ENCODE data around the gene NPIPA5. TPM values are rescaled to one million over a fixed set of nuclear protein-coding genes. Genes with fewer than 3 reads are reported as not detected.
"Not testable (repeated sequence)": the region's sequence is repeated elsewhere in the genome, so short reads cannot be mapped to it uniquely, and the experiment has no call there.

The NPIPA5 gene
- total and polyA plus RNA-seq, 5 experiments from 2014 or later = 0.29 to 32.4 (median 14.6) TPM; not detected in 1

DNA sequence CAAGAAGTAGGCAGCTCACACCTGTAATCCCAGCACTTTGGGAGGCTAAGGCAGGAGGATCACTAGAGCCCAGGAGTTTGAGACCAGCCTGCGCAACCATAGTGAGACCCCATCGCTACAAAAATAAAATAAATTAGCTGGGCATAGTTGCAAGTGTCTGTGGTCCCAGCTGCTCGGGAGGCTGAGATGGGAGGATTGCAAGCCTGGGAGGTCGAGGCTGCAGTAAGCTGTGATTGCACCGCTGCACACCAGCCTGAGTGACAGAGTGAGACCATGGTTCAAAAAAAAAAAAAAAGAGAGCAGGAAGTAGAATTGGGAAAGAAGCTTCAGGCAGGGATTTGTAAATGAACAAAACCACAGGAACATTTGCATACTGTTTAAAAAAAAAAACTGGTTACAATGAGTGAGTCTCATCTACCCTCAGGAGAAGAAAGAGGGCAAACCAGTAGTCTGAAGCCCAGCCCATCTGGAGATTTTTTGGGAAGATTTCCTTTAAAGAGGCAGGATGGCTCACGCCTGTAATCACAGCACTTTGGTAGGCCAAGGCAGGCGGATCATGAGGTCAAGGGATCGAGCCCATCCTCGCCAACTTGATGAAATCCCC is 25.4 kb upstream of the NPIPA5 start:
- Mint-ChIP-seq H3K27me3 (peaks cover 0 to 10% (median 4%) of the 10 kb centered on the region in 5 donors), H3K36me3 (no peaks in the 10 kb centered on the region), H3K27ac (no peak overlapping the region), H3K4me1 (no peaks in the 10 kb centered on the region), H3K9me3 (no peaks in the 10 kb centered on the region), H3K4me3 (no peak overlapping the region)
- DNase-seq = no peak
- ATAC-seq = no peak
- POLR2A ChIA-PET = no interaction called here

- Mint-ChIP-seq H3K36me3 (no peaks in the 10 kb centered on the region), H3K4me1 (no peaks in the 10 kb centered on the region), H3K27me3 (peaks cover 2 to 13% (median 10%) of the 10 kb centered on the region in 5 donors), H3K27ac (no peak overlapping the region), H3K9me3 (no peaks in the 10 kb centered on the region), H3K4me3 (no peak overlapping the region)
- POLR2A ChIA-PET = no interaction called here
- ATAC-seq (no peak), DNase-seq (no peak)
Observed at GRCh38 chr16:15401972-15402371, 23.9 kb upstream of the NPIPA5 start.

- POLR2A ChIA-PET, H3K4me3 Mint-ChIP-seq, H3K27ac Mint-ChIP-seq, H3K4me1 Mint-ChIP-seq, ATAC-seq, H3K36me3 Mint-ChIP-seq, DNase-seq, H3K9me3 Mint-ChIP-seq: not testable (repeated sequence)
- peaks cover 5 to 23% (median 15%) of the 10 kb centered on the region in 5 donors for H3K27me3 Mint-ChIP-seq
Observed at GRCh38 chr16:15400314-15400713, 22.2 kb upstream of the NPIPA5 start.

DNA sequence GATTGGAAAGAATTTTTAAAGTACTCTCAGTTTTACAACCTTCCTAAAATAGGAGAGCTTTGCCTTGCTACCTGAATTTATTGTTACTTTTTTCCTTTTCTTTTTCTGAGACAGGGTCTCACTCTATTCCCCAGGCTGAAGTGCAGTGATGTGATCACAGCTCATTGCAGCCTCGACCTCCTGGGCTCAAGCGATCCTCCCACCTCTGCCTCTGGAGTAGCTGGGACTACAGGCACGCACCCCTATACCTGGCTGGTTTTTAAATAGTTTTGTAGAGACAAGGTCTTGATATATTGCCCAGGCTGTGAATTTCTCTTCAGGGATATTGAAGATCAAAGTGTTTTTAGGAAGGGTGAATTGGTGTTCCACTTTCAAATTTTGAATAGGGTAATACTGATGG is 21.2 kb upstream of the NPIPA5 start:
- Mint-ChIP-seq H3K4me1 (peaks cover 0 to 3% (median 1%) of the 10 kb centered on the region in 4 donors), H3K9me3 (no peaks in the 10 kb centered on the region), H3K27me3 (peaks cover 8 to 32% (median 21%) of the 10 kb centered on the region in 5 donors), H3K36me3 (no peaks in the 10 kb centered on the region), H3K27ac (no peak overlapping the region), H3K4me3 (no peak overlapping the region)
- POLR2A ChIA-PET = no interaction called here
- DNase-seq = no peak
- ATAC-seq = no peak

GRCh38 chr16:15398618-15399316 is 20.7 kb upstream of the NPIPA5 start:
- Mint-ChIP-seq H3K4me1 (peaks cover 0 to 3% (median 1%) of the 10 kb centered on the region in 4 donors), H3K4me3 (no peak overlapping the region), H3K27ac (no peak overlapping the region), H3K27me3 (peaks cover 8 to 32% (median 21%) of the 10 kb centered on the region in 5 donors), H3K36me3 (no peaks in the 10 kb centered on the region), H3K9me3 (no peaks in the 10 kb centered on the region)
- POLR2A ChIA-PET = no interaction called here
- ATAC-seq (no peak), DNase-seq (no peak)

- Mint-ChIP-seq H3K9me3 (peaks cover 0 to 2% (median 0%) of the 10 kb centered on the region in 9 donors), H3K36me3 (no peaks in the 10 kb centered on the region), H3K4me3 (peak overlapping the region in 1 of 10 donors; percentile 49), H3K27me3 (peaks cover 10 to 35% (median 24%) of the 10 kb centered on the region in 5 donors), H3K4me1 (peaks cover 0 to 3% (median 1%) of the 10 kb centered on the region in 4 donors), H3K27ac (no peak overlapping the region)
- POLR2A ChIA-PET = no interaction called here
- ATAC-seq (no peak), DNase-seq (no peak)
Observed at GRCh38 chr16:15396948-15397594, 19.0 kb upstream of the NPIPA5 start.

DNA sequence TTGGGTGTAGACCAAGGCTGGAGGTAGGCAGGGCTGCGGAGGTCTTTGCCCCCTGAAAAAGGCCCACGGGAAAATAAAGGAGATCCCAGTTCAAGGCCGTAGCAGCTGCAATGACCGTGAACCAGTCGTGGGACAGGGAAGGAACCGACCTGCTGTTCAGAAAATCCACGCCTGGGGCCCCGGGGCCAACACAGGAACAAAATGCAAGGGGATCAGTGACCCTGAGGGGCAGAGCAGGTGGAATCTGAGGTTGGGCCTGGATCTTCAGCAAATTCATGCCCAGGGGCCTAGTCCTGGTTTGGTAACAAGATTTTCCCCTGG is 18.4 kb upstream of the NPIPA5 start:
- POLR2A ChIA-PET, H3K4me1 Mint-ChIP-seq, H3K36me3 Mint-ChIP-seq, DNase-seq, ATAC-seq, H3K9me3 Mint-ChIP-seq, H3K27ac Mint-ChIP-seq: not testable (repeated sequence)
- peak overlapping the region in 2 of 10 donors; percentile 11 to 18 for H3K4me3 Mint-ChIP-seq
- peaks cover 10 to 37% (median 22%) of the 10 kb centered on the region in 5 donors for H3K27me3 Mint-ChIP-seq

DNA sequence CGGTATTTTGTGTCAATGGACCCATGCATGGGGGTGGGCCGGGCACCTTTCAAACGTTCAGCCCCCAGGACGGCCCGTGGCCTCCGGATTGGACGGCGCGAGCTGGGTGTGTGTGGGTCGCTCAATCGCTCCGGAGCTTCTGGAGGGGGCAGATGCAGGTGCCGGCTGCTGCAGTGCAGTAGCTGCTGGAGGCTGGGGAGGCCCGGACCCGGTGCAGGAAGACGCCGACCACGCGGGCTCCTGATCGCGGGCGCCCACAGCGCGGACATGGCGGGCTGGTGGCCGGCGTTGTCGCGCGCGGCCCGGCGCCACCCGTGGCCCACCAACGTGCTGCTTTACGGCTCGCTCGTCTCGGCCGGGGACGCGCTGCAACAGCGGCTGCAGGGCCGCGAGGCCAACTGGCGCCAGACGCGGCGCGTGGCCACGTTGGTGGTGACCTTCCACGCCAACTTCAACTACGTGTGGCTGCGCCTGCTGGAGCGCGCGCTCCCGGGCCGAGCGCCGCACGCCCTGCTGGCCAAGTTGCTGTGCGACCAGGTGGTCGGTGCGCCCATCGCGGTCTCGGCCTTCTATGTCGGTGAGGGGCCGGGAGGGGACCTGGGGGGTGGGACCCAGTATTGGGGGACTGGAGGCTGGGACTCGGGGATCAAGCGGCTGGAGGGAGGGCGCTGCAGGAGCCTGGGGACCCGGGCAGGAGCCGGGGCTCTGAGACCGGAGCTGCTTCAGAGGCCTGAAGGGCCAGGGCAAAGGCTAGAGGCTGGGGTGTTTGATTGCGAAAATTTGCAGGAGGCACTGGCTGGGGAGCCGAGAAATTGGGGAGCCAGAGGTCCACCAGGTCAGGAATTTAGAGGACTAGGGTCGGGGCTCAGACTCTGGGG is 17.8 kb upstream of the NPIPA5 start, which contains the start of gene MPV17L:
Gene MPV17L, plus strand, starts transcription at position 124 of the 878 bp plus-strand sequence. Its CDS starts 144 bp downstream, at position 268.
- H3K9me3 Mint-ChIP-seq, DNase-seq, POLR2A ChIA-PET, H3K36me3 Mint-ChIP-seq, H3K27ac Mint-ChIP-seq, H3K4me1 Mint-ChIP-seq, ATAC-seq: not testable (repeated sequence)
- Mint-ChIP-seq H3K27me3 (peaks cover 10 to 42% (median 22%) of the 10 kb centered on the region in 5 donors), H3K4me3 (peak within 1 kb of the TSS in 5 of 10 donors; percentile 26 to 63 (median 57))

GRCh38 chr16:15393025-15393424 is 14.9 kb upstream of the NPIPA5 start:
- H3K4me1 Mint-ChIP-seq, ATAC-seq, H3K36me3 Mint-ChIP-seq, H3K9me3 Mint-ChIP-seq, H3K4me3 Mint-ChIP-seq, DNase-seq, H3K27ac Mint-ChIP-seq, POLR2A ChIA-PET: not testable (repeated sequence)
- H3K27me3 Mint-ChIP-seq = peaks cover 10 to 34% (median 15%) of the 10 kb centered on the region in 5 donors

DNA sequence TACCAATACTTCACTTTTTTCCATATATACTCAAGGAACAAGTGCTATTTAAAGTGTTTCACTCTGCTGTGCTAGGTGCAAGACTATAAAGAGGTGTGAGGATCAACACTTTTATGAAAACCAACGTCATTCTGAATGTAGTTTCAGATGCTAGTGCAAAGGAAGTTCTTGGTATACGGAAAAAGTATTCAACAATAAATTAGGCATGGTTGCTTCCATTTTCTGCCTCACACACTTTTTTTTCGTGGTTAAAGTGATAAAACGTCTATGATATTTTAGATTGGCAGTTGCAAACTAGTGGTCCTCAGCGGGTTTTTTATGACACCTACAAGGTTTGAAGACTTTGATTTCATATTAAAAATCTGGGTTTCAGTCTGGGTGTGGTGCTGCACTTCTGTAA is 11.8 kb upstream of the NPIPA5 start:
- Mint-ChIP-seq H3K27me3 (peaks cover 1 to 16% (median 5%) of the 10 kb centered on the region in 5 donors), H3K27ac (peak overlapping the region in 2 of 10 donors; percentile 29 to 55)
- H3K4me3 Mint-ChIP-seq, ATAC-seq, POLR2A ChIA-PET, H3K36me3 Mint-ChIP-seq, H3K9me3 Mint-ChIP-seq, H3K4me1 Mint-ChIP-seq: not testable (repeated sequence)
- DNase-seq = peak in 1 of 10 donors; percentile 18

DNA sequence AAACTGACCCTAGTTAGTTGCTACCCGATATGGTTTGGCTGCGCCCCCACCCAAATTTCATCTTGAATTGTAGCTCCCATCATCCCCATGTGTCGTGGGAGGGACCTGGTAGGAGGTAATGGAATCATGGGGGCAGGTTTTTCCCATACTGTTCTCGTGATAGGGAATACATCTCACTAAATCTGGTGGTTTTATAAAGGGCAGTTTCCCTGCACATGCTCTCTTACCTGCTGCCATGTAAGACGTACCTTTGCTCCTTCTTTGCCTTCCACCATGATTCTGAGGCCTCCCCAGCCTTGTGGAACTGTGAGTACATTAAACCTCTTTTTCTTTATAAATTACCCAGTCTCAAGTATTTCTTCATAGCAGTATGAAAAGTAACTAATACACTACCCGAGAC is 10.0 kb upstream of the NPIPA5 start:
- H3K27ac Mint-ChIP-seq, DNase-seq, POLR2A ChIA-PET, H3K36me3 Mint-ChIP-seq, H3K4me3 Mint-ChIP-seq, H3K4me1 Mint-ChIP-seq, H3K9me3 Mint-ChIP-seq, ATAC-seq: not testable (repeated sequence)
- H3K27me3 Mint-ChIP-seq = peaks cover 0 to 10% (median 2%) of the 10 kb centered on the region in 5 donors

DNA sequence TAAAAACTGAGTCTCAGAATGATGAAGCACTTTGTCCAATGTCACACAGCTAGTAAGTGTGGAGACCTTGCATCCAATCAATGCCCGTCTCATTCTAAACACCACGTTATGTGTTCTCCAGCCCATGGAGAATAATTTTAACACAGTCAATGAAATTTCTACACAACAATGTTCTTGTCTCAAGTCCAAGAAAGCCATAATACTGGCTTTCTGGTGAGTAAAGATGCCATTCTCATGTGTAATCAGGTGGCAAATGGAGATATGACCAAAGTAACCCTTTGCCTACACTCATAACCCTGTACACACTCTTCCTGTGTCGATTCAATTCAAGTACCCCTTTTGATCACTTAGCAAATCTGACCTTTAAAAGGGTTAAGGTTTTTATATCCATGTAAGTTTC is 4.7 kb upstream of the NPIPA5 start:
- H3K9me3 Mint-ChIP-seq, H3K4me1 Mint-ChIP-seq, H3K4me3 Mint-ChIP-seq, H3K27me3 Mint-ChIP-seq, POLR2A ChIA-PET, DNase-seq, H3K27ac Mint-ChIP-seq, ATAC-seq, H3K36me3 Mint-ChIP-seq: not testable (repeated sequence)

Data from naive thymus-derived CD8-positive, alpha-beta T cell (primary cell).